Karpas-422 (cell line): ENCODE data around the gene SSBP3. TPM values are rescaled to one million over a fixed set of nuclear protein-coding genes. Genes with fewer than 3 reads are reported as not detected.

ENCODE experiments used
- DNase-seq: peaks from one replicate; pipeline ENCODE4 v3.0.0-alpha.2; 2015
- H2AFZ ChIP-seq: fragments of 200-600 bp; sonication (generic); 2 replicates; pipeline ENCODE4 v1.6.1; 2014; ENCODE audit warnings: antibody characterized with exemption, low read length, mixed read lengths
- H3K27ac ChIP-seq: fragments of 200-600 bp; sonication (generic); 2 replicates; pipeline ENCODE4 v1.5.1; 2014; ENCODE audit warnings: mild to moderate bottlenecking, low read length, moderate library complexity
- H3K27me3 ChIP-seq: fragments of 200-600 bp; sonication (generic); 2 replicates; pipeline ENCODE4 v1.6.1; 2014; ENCODE audit warnings: low read length, mixed read lengths
- H3K36me3 ChIP-seq: fragments of 200-600 bp; sonication (generic); 2 replicates; pipeline ENCODE4 v1.6.1; 2014; ENCODE audit warnings: low read length, mixed read lengths; ENCODE audit not compliant: insufficient read depth
- H3K4me1 ChIP-seq: fragments of 200-600 bp; sonication (generic); 2 replicates; pipeline ENCODE4 v1.6.1; 2014; ENCODE audit warnings: mild to moderate bottlenecking, low read length, mixed read lengths
- H3K4me2 ChIP-seq: fragments of 200-600 bp; sonication (generic); 2 replicates; pipeline ENCODE4 v1.6.1; 2014; ENCODE audit warnings: low read length, low read depth, mild to moderate bottlenecking; ENCODE audit not compliant: poor library complexity, severe bottlenecking
- H3K4me3 ChIP-seq: fragments of 200-600 bp; sonication (generic); 2 replicates; pipeline ENCODE4 v1.5.1; 2014; ENCODE audit warnings: mild to moderate bottlenecking, antibody characterized with exemption, low read length, mixed read lengths
- H3K79me2 ChIP-seq: fragments of 200-600 bp; sonication (generic); 2 replicates; pipeline ENCODE4 v1.6.1; 2014; ENCODE audit warnings: mild to moderate bottlenecking, low read length, mixed read lengths
- H3K9ac ChIP-seq: fragments of 200-600 bp; sonication (generic); 2 replicates; pipeline ENCODE4 v1.6.0; 2014; ENCODE audit warnings: low read length
- H3K9me2 ChIP-seq: fragments of 200-600 bp; sonication (generic), shearing (Covaris generic); replicated peaks from 2 replicates; pipeline ENCODE4 v1.6.0; 2014; ENCODE audit warnings: mild to moderate bottlenecking, low read length, moderate library complexity; ENCODE audit not compliant: insufficient read depth
- H3K9me3 ChIP-seq: fragments of 300-700, 200-600 bp; sonication (generic); 2 replicates; pipeline ENCODE4 v1.6.1; 2014; ENCODE audit warnings: low read length, mixed read lengths
- H4K20me1 ChIP-seq: fragments of 200-600 bp; sonication (generic); 2 replicates; pipeline ENCODE4 v1.6.1; 2014; ENCODE audit warnings: mild to moderate bottlenecking, antibody characterized with exemption, low read length, low read depth; ENCODE audit not compliant: insufficient read depth
- total RNA-seq: library from RNA; depleted of rRNA; stranded (reverse); fragments of >200 nt; shearing (Covaris generic); gene quantifications from 2 replicates; pipeline ENCODE4 v1.2.3, GENCODE V29; 2014; ENCODE audit warnings: low replicate concordance

SSBP3 gene
- total RNA-seq, 1 experiment from 2014 or later = 4.7 TPM

GRCh38 chr1:54384471-54384870 is 21.7 kb downstream of the SSBP3 start:
- H3K9me2 ChIP-seq = no peaks in the 10 kb centered on the region
- no peaks in the 10 kb centered on the region for H3K27me3 ChIP-seq
- no peak overlapping the region for H3K4me2 ChIP-seq
- no peak overlapping the region for H3K27ac ChIP-seq
- no peak overlapping the region for H3K4me3 ChIP-seq
- no peak overlapping the region for H2AFZ ChIP-seq
- no peaks in the 10 kb centered on the region for H3K79me2 ChIP-seq
- H4K20me1 ChIP-seq = no peaks in the 10 kb centered on the region
- H3K9ac ChIP-seq = no peak overlapping the region
- no peaks in the 10 kb centered on the region for H3K9me3 ChIP-seq
- H3K36me3 ChIP-seq = no peaks in the 10 kb centered on the region
- no peaks in the 10 kb centered on the region for H3K4me1 ChIP-seq
- no peak for DNase-seq

GRCh38 chr1:54381524-54381923 is 24.7 kb downstream of the SSBP3 start:
- Histone ChIP-seq H3K79me2 (no peaks in the 10 kb centered on the region), H3K4me1 (peaks cover 3% of the 10 kb centered on the region), H4K20me1 (no peaks in the 10 kb centered on the region), H3K36me3 (no peaks in the 10 kb centered on the region), H3K27ac (no peak overlapping the region), H3K27me3 (no peaks in the 10 kb centered on the region), H3K4me2 (no peak overlapping the region), H2AFZ (no peak overlapping the region), H3K9ac (no peak overlapping the region), H3K9me2 (no peaks in the 10 kb centered on the region), H3K9me3 (no peaks in the 10 kb centered on the region), H3K4me3 (no peak overlapping the region)
- DNase-seq = no peak

- Histone ChIP-seq H2AFZ (no peak overlapping the region), H3K27ac (no peak overlapping the region), H3K4me1 (peaks cover 7% of the 10 kb centered on the region), H3K4me3 (no peak overlapping the region), H3K9me3 (no peaks in the 10 kb centered on the region), H3K79me2 (no peaks in the 10 kb centered on the region), H3K27me3 (no peaks in the 10 kb centered on the region), H3K4me2 (no peak overlapping the region), H3K36me3 (no peaks in the 10 kb centered on the region), H4K20me1 (no peaks in the 10 kb centered on the region), H3K9me2 (no peaks in the 10 kb centered on the region), H3K9ac (no peak overlapping the region)
- no peak for DNase-seq
These were observed 25.8 kb downstream of the SSBP3 start for GRCh38 chr1:54380290-54380882.

GRCh38 chr1:54379555-54380289 is 26.5 kb downstream of the SSBP3 start:
- no peaks in the 10 kb centered on the region for H3K9me2 ChIP-seq

GRCh38 chr1:54378874-54379554 is 27.2 kb downstream of the SSBP3 start:
- H4K20me1 ChIP-seq = no peaks in the 10 kb centered on the region
- H3K27ac ChIP-seq = no peak overlapping the region
- peaks cover 7% of the 10 kb centered on the region for H3K4me1 ChIP-seq
- H3K4me3 ChIP-seq = no peak overlapping the region
- H3K9me3 ChIP-seq = no peaks in the 10 kb centered on the region
- no peaks in the 10 kb centered on the region for H3K36me3 ChIP-seq
- H3K27me3 ChIP-seq = no peaks in the 10 kb centered on the region
- no peak overlapping the region for H3K9ac ChIP-seq
- H3K4me2 ChIP-seq = no peak overlapping the region
- no peaks in the 10 kb centered on the region for H3K79me2 ChIP-seq
- no peaks in the 10 kb centered on the region for H3K9me2 ChIP-seq
- no peak for DNase-seq
- no peak overlapping the region for H2AFZ ChIP-seq

More at GRCh38 chr1:54379555-54380289, 26.5 kb downstream of the SSBP3 start:
- no peak overlapping the region for H3K27ac ChIP-seq
- H3K79me2 ChIP-seq = no peaks in the 10 kb centered on the region
- no peaks in the 10 kb centered on the region for H3K9me3 ChIP-seq
- no peaks in the 10 kb centered on the region for H3K36me3 ChIP-seq
- peaks cover 7% of the 10 kb centered on the region for H3K4me1 ChIP-seq
- H4K20me1 ChIP-seq = no peaks in the 10 kb centered on the region
- H3K9ac ChIP-seq = no peak overlapping the region
- H3K4me2 ChIP-seq = no peak overlapping the region
- H2AFZ ChIP-seq = no peak overlapping the region
- no peak for DNase-seq
- no peak overlapping the region for H3K4me3 ChIP-seq
- H3K27me3 ChIP-seq = no peaks in the 10 kb centered on the region

- Histone ChIP-seq H4K20me1 (no peaks in the 10 kb centered on the region), H2AFZ (no peak overlapping the region), H3K79me2 (no peaks in the 10 kb centered on the region), H3K9me2 (no peaks in the 10 kb centered on the region), H3K4me1 (peaks cover 7% of the 10 kb centered on the region), H3K9ac (no peak overlapping the region), H3K4me2 (no peak overlapping the region), H3K9me3 (no peaks in the 10 kb centered on the region), H3K27ac (no peak overlapping the region), H3K27me3 (no peaks in the 10 kb centered on the region), H3K36me3 (no peaks in the 10 kb centered on the region), H3K4me3 (no peak overlapping the region)
- no peak for DNase-seq
These were observed 27.9 kb downstream of the SSBP3 start for GRCh38 chr1:54378157-54378873.

- H3K27ac ChIP-seq = no peak overlapping the region
- no peak overlapping the region for H3K4me2 ChIP-seq
- H3K9ac ChIP-seq = no peak overlapping the region
- H3K4me1 ChIP-seq = peaks cover 16% of the 10 kb centered on the region
- no peaks in the 10 kb centered on the region for H3K27me3 ChIP-seq
- H3K36me3 ChIP-seq = no peaks in the 10 kb centered on the region
- H3K79me2 ChIP-seq = no peaks in the 10 kb centered on the region
- H4K20me1 ChIP-seq = no peaks in the 10 kb centered on the region
- H3K4me3 ChIP-seq = no peak overlapping the region
- no peaks in the 10 kb centered on the region for H3K9me3 ChIP-seq
- no peak for DNase-seq
- no peaks in the 10 kb centered on the region for H3K9me2 ChIP-seq
- H2AFZ ChIP-seq = no peak overlapping the region
These were observed 29.0 kb downstream of the SSBP3 start for GRCh38 chr1:54377040-54377691.
